GM23338 (cell line): ENCODE results near the gene FYTTD1.

Source experiments
- CREB1 ChIP-seq: fragments of 250-450 bp; sonication (Bioruptor Pico); IDR thresholded peaks from 2 replicates; pipeline ENCODE4 v1.5.0; 2020; ENCODE audit warnings: low read depth, mild to moderate bottlenecking, moderate library complexity
- CTCF ChIP-seq, 2 experiments: fragments of 200-600 bp in 1 of 2; sonication (generic) in 1 of 2; conservative IDR thresholded peaks; 2 replicates each; pipeline versions ENCODE4 v1.5.1 to v1.6.1; 2016 to 2017; ENCODE audit warnings: antibody characterized with exemption in 2 of 2, low read depth in 2 of 2, mild to moderate bottlenecking in 2 of 2, moderate library complexity in 1 of 2
- ETS1 ChIP-seq: IDR thresholded peaks from 2 replicates; pipeline ENCODE4 v1.6.1; 2016; ENCODE audit warnings: antibody characterized with exemption
- EZH2 ChIP-seq: fragments of 200-600 bp; sonication (generic); IDR thresholded peaks from one replicate; pipeline ENCODE4 v1.8.0; 2017; ENCODE audit warnings: antibody characterized with exemption, mild to moderate bottlenecking, low read depth; ENCODE audit not compliant: unreplicated experiment
- EZH2phosphoT487 ChIP-seq: fragments of 200-600 bp; sonication (generic); IDR thresholded peaks from one replicate; pipeline ENCODE4 v1.8.1; 2018; ENCODE audit warnings: antibody characterized with exemption; ENCODE audit not compliant: unreplicated experiment
- JUNB ChIP-seq: IDR thresholded peaks from one replicate; pipeline ENCODE4 v1.6.1; 2016; ENCODE audit warnings: antibody characterized with exemption; ENCODE audit not compliant: unreplicated experiment
- NANOG ChIP-seq: IDR thresholded peaks from 2 replicates; pipeline ENCODE4 v1.6.1; 2016; ENCODE audit warnings: antibody characterized with exemption, borderline replicate concordance
- POLR2AphosphoS5 ChIP-seq: IDR thresholded peaks from 2 replicates; pipeline ENCODE4 v1.6.1; 2016; ENCODE audit warnings: antibody characterized with exemption, low read depth
- REST ChIP-seq: IDR thresholded peaks from one replicate; pipeline ENCODE4 v1.6.1; 2018; ENCODE audit warnings: antibody characterized with exemption; ENCODE audit not compliant: unreplicated experiment
- STAT1 ChIP-seq: IDR thresholded peaks from one replicate; pipeline ENCODE4 v1.6.1; 2016; ENCODE audit warnings: antibody characterized with exemption; ENCODE audit not compliant: unreplicated experiment
- ZNF114 ChIP-seq: fragments of 250-450 bp; sonication (Bioruptor Pico); IDR thresholded peaks from 2 replicates; pipeline ENCODE4 v1.5.0; 2020; ENCODE audit warnings: mild to moderate bottlenecking, moderate library complexity
- ZNF331 ChIP-seq: fragments of 250-450 bp; sonication (Bioruptor Pico); IDR thresholded peaks from 2 replicates; pipeline ENCODE4 v1.5.0; 2020; ENCODE audit warnings: low read depth, mild to moderate bottlenecking, moderate library complexity
- ZNF462 ChIP-seq: fragments of 250-450 bp; sonication (Bioruptor Pico); IDR thresholded peaks from 2 replicates; pipeline ENCODE4 v1.5.0; 2020; ENCODE audit warnings: mild to moderate bottlenecking, moderate library complexity

- no peak for TF ChIP-seq CTCF (conservative IDR thresholded peaks at IDR 0.05; ENCODE audit: low read depth in 2 of 2)
- TF ChIP-seq EZH2, result no peak
- no peak for TF ChIP-seq REST
- no peak for TF ChIP-seq CREB1 (CRISPR knock-in tag)
- TF ChIP-seq POLR2AphosphoS5, result no peak
- no peak for TF ChIP-seq JUNB
- no peak for TF ChIP-seq STAT1
- no peak for TF ChIP-seq ZNF331 (CRISPR knock-in tag)
- TF ChIP-seq EZH2phosphoT487, result no peak
- TF ChIP-seq ZNF114, result no peak
- no peak for TF ChIP-seq NANOG
- TF ChIP-seq ETS1, result no peak
- no peak for TF ChIP-seq ZNF462 (CRISPR knock-in tag)
Observed at GRCh38 chr3:197737749-197738462, 11.8 kb upstream of the FYTTD1 start.
